ENCODE data around the gene GARIN3.

Gene GARIN3

GRCh38 chr5:157168286-157168685 is 2.2 kb upstream of the GARIN3 start:
- ATAC-seq = no peak
- no peak for TF ChIP-seq ZNF70 (CRISPR knock-in tag; IDR thresholded peaks at IDR 0.05)
- no peak for TF ChIP-seq CSDC2 (CRISPR knock-in tag; IDR thresholded peaks at IDR 0.05)
- TF ChIP-seq ZC3H10 (CRISPR knock-in tag; IDR thresholded peaks at IDR 0.05) = no peak
- no peak for TF ChIP-seq ESRRG (CRISPR knock-in tag; IDR thresholded peaks at IDR 0.05)
- TF ChIP-seq OSR1 (CRISPR knock-in tag; IDR thresholded peaks at IDR 0.05) = no peak
- TF ChIP-seq ZFP30 (CRISPR knock-in tag; IDR thresholded peaks at IDR 0.05) = no peak
- no peak for TF ChIP-seq CSRNP3 (CRISPR knock-in tag; IDR thresholded peaks at IDR 0.05)
- TF ChIP-seq, protein P1, sequence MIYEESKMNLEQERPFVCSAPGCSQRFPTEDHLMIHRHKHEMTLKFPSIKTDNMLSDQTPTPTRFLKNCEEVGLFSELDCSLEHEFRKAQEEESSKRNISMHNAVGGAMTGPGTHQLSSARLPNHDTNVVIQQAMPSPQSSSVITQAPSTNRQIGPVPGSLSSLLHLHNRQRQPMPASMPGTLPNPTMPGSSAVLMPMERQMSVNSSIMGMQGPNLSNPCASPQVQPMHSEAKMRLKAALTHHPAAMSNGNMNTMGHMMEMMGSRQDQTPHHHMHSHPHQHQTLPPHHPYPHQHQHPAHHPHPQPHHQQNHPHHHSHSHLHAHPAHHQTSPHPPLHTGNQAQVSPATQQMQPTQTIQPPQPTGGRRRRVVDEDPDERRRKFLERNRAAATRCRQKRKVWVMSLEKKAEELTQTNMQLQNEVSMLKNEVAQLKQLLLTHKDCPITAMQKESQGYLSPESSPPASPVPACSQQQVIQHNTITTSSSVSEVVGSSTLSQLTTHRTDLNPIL (CRISPR knock-in tag; IDR thresholded peaks at IDR 0.05; ENCODE audit: low read depth) = no peak
- TF ChIP-seq ZNF8 (CRISPR knock-in tag; IDR thresholded peaks at IDR 0.05) = no peak
- TF ChIP-seq ZNF565 (CRISPR knock-in tag; conservative IDR thresholded peaks at IDR 0.05; ENCODE audit: low read depth) = no peak
- no peak for TF ChIP-seq ARNTL (CRISPR knock-in tag; IDR thresholded peaks at IDR 0.05; ENCODE audit: borderline replicate concordance, low read depth)
- TF ChIP-seq PPARA (CRISPR knock-in tag; IDR thresholded peaks at IDR 0.05; ENCODE audit: borderline replicate concordance) = no peak
- TF ChIP-seq GLIS3 (CRISPR knock-in tag; IDR thresholded peaks at IDR 0.05) = no peak
- TF ChIP-seq TSHZ2 (CRISPR knock-in tag; IDR thresholded peaks at IDR 0.05) = no peak
- TF ChIP-seq TOX (CRISPR knock-in tag; IDR thresholded peaks at IDR 0.05; ENCODE audit: borderline replicate concordance) = no peak

DNA sequence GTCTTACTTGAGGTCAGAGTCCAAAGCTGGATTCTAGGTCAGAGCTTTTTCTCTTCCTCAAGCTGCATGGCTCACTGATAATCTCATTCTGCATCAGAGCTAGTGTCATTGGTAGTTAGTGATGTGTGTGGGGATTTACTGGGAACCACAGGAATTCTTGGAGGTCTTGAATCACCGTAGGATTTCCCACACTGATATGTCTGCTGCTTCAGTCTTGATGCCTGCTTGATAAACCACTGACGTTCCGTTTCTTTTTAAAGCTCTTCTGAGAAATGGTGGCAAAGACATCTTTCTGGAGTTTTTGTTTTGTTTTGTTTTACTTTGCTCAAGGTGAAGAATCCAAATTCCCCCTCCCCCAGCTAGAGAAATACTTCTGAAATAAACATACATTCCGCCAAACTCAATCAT is 1.2 kb upstream of the GARIN3 start:
- no peak for ATAC-seq
- TF ChIP-seq TSHZ2 (CRISPR knock-in tag; IDR thresholded peaks at IDR 0.05) = no peak
- TF ChIP-seq SNAI2 (CRISPR knock-in tag; IDR thresholded peaks at IDR 0.05) = no peak
- no peak for TF ChIP-seq GLIS3 (CRISPR knock-in tag; IDR thresholded peaks at IDR 0.05)
- TF ChIP-seq ZNF565 (CRISPR knock-in tag; conservative IDR thresholded peaks at IDR 0.05; ENCODE audit: low read depth) = no peak
- no peak for TF ChIP-seq ESRRG (CRISPR knock-in tag; IDR thresholded peaks at IDR 0.05)
- TF ChIP-seq CSRNP3 (CRISPR knock-in tag; IDR thresholded peaks at IDR 0.05) = no peak

DNA sequence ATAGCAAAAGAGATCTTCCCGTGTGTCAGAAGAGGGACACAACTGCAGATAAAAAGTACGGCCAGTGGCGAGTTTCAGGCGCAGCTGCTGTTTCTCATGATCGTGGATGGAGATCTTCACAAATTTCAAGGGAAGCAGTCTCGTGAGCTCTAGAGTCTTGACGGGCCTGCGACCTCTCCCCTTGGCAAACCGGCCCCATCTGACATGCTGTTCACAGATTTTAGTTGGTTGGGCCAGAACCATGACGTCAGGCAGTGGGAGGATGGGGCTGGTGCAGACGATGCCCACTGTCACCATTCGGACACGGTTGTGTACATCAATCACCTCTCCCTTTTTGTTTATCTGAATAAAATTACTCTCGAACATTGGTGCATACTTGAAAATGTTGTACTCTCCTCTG is 396 bp downstream of the GARIN3 start:
- no peak for ATAC-seq
- TF ChIP-seq TCF4 (CRISPR knock-in tag; IDR thresholded peaks at IDR 0.05; ENCODE audit: borderline replicate concordance) (no peak), ISL1 (CRISPR knock-in tag; IDR thresholded peaks at IDR 0.05) (no peak), CSDC2 (CRISPR knock-in tag; IDR thresholded peaks at IDR 0.05) (no peak), ZNF70 (CRISPR knock-in tag; IDR thresholded peaks at IDR 0.05) (no peak), POU6F1 (CRISPR knock-in tag; IDR thresholded peaks at IDR 0.05; ENCODE audit: borderline replicate concordance, low read depth) (no peak), TSHZ2 (CRISPR knock-in tag; IDR thresholded peaks at IDR 0.05) (no peak), SNAI2 (CRISPR knock-in tag; IDR thresholded peaks at IDR 0.05) (no peak), BACH2 (CRISPR knock-in tag; IDR thresholded peaks at IDR 0.05; ENCODE audit: borderline replicate concordance) (no peak), ARNTL (CRISPR knock-in tag; IDR thresholded peaks at IDR 0.05; ENCODE audit: borderline replicate concordance, low read depth) (no peak), TOX (CRISPR knock-in tag; IDR thresholded peaks at IDR 0.05; ENCODE audit: borderline replicate concordance) (no peak), ZC3H10 (CRISPR knock-in tag; IDR thresholded peaks at IDR 0.05) (no peak), ZFP30 (CRISPR knock-in tag; IDR thresholded peaks at IDR 0.05) (no peak)
